H7 (cell line): ENCODE measurements around the gene DCLK2. TPM values are rescaled to one million over a fixed set of nuclear protein-coding genes. Genes with fewer than 3 reads are reported as not detected.

ENCODE experiments used
- DNase-seq: peaks from one replicate; pipeline ENCODE4 v3.0.0; 2012
- H3K27me3 ChIP-seq: 2 replicates; pipeline ENCODE4 v1.6.0; 2011; ENCODE audit warnings: mild to moderate bottlenecking, low read length; ENCODE audit not compliant: control insufficient read depth, insufficient read depth
- H3K36me3 ChIP-seq: replicated peaks from 2 replicates; pipeline ENCODE4 v1.5.1; 2011; ENCODE audit warnings: low read length; ENCODE audit not compliant: control insufficient read depth, insufficient read depth
- H3K4me3 ChIP-seq: 2 replicates; pipeline ENCODE4 v1.5.1; 2011; ENCODE audit warnings: low read depth, mild to moderate bottlenecking, control low read depth, low read length, moderate library complexity; ENCODE audit not compliant: insufficient read depth
- total RNA-seq: library from RNA; depleted of rRNA; stranded (reverse); fragments of >200 nt; shearing (Covaris generic); gene quantifications from 2 replicates; pipeline ENCODE4 v1.2.3, GENCODE V29; 2014

DCLK2 gene
- total RNA-seq, 1 experiment from 2014 or later, result 0.31 TPM

- H3K36me3 ChIP-seq, result no peaks in the 10 kb centered on the region
- no peak overlapping the region for H3K4me3 ChIP-seq
- DNase-seq, result no peak
- H3K27me3 ChIP-seq, result no peaks in the 10 kb centered on the region
Observed at GRCh38 chr4:150250293-150250997, 172.2 kb downstream of the DCLK2 start.

DNA sequence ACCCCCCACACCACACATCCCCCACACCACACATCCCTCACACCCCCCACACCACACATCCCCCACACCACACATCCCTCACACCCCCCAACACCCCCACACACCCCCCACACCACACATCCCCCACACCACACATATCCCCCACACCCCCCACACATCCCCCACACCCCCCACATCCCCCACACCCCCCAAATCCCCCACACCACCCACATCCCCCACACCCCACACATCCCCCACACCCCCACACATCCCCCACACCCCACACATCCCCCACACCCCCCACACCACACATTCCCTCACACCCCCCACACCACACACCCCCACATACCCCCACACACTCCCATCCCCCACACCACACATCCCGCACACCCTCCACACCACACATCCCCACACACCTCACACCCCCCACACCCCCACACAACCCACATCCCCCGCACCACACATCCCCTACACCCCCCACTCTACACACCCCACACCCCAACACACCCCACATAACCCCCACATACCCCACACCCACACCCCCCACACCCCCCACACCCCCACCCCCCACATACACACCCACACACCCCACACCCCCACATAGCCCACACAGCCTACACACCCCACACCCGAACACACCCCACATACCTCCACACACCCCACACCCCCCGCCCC, 172.9 kb downstream of the DCLK2 start:
- H3K36me3 ChIP-seq, result no peaks in the 10 kb centered on the region
- DNase-seq, result peak; percentile 73
- H3K27me3 ChIP-seq, result no peaks in the 10 kb centered on the region
- H3K4me3 ChIP-seq, result no peak overlapping the region

DNA sequence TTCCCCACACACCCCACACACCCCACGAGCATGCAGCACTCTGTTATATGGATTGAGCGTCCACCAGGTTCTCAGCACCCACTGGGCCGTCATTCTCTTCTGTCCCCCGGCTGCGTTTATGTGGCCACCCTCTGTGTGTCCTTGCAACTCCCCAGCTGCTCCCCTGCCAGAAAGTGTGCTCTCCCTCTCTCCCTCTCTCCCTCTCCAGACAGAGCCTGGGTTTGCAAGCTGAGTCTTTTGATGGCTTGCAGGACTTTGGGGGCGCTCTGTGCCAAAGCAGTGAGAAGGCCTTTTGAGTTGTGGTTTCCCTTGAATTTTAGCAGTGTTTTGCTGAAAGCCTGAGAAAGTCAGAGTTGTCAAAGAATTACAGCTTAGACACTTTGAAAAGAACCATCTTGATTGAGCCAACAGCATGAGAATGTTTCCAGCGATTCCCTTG, 173.5 kb downstream of the DCLK2 start:
- peak; percentile 61 for DNase-seq
- Histone ChIP-seq H3K27me3 (no peaks in the 10 kb centered on the region), H3K36me3 (no peaks in the 10 kb centered on the region), H3K4me3 (no peak overlapping the region)

- no peak for DNase-seq
Observed at GRCh38 chr4:150252306-150252705, 174.1 kb downstream of the DCLK2 start.

GRCh38 chr4:150252741-150253140, 174.5 kb downstream of the DCLK2 start:
- no peak overlapping the region for H3K4me3 ChIP-seq
- no peak for DNase-seq
- no peaks in the 10 kb centered on the region for H3K36me3 ChIP-seq
- H3K27me3 ChIP-seq, result no peaks in the 10 kb centered on the region

More at GRCh38 chr4:150252306-150252705, 174.1 kb downstream of the DCLK2 start:
- no peaks in the 10 kb centered on the region for H3K36me3 ChIP-seq
- no peak overlapping the region for H3K4me3 ChIP-seq
- no peaks in the 10 kb centered on the region for H3K27me3 ChIP-seq

GRCh38 chr4:150253416-150253815, 175.2 kb downstream of the DCLK2 start:
- Histone ChIP-seq H3K36me3 (no peaks in the 10 kb centered on the region), H3K4me3 (no peak overlapping the region), H3K27me3 (no peaks in the 10 kb centered on the region)
- no peak for DNase-seq

- Histone ChIP-seq H3K27me3 (no peaks in the 10 kb centered on the region), H3K36me3 (no peaks in the 10 kb centered on the region), H3K4me3 (no peak overlapping the region)
- no peak for DNase-seq
Observed at GRCh38 chr4:150253965-150254630, 175.9 kb downstream of the DCLK2 start.

GRCh38 chr4:150255610-150256224, 177.5 kb downstream of the DCLK2 start:
- H3K4me3 ChIP-seq, result no peak overlapping the region
- no peak for DNase-seq
- H3K27me3 ChIP-seq, result no peaks in the 10 kb centered on the region
- no peaks in the 10 kb centered on the region for H3K36me3 ChIP-seq

- Histone ChIP-seq H3K27me3 (no peaks in the 10 kb centered on the region), H3K4me3 (no peak overlapping the region), H3K36me3 (no peaks in the 10 kb centered on the region)
- peak; percentile 36 for DNase-seq
Observed at GRCh38 chr4:150256225-150256620, 178.0 kb downstream of the DCLK2 start.

DNA sequence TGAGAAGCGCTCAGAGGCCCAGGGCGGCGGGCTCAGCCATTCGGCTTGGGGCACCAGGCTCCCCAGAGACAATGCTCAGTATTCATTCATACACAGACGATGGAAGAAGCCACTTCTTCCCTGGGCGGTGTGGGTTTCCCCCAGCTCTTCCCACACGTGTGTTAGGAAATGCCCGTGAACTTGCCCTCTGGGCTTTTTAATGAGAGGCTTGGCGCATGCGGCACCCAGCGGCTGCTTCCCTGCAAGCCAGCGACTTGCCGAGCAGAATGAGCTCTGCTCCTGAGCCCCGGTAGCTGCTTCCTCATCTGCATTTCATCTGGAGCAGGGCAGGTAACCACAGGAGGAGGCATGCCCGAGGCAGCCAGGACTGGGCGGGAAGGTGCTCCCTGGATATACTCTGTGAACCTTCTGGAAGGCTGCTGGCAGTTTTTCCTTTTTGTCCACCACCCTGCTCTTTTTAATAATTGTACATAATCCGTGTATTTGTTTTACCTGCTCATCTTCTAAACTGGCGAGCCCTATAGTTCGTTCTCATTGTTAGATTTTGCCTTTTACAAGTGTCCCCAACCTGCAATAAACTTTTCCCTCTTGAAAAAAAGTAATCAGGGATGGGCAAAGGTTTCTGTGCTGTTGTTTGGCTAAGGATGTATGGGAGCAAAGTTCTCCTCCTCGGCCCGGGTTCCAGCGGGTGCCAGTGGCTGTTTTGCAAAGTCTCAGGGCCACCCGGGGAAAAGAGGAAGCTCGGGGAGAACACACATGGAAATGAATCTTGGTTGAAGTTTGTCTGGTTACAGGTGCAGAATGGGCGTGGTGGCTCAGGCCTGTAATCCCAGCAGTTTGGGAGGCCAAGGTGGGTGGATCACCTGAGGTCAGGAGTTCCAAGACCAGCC, 178.8 kb downstream of the DCLK2 start:
- no peaks in the 10 kb centered on the region for H3K27me3 ChIP-seq
- H3K4me3 ChIP-seq, result no peak overlapping the region
- H3K36me3 ChIP-seq, result no peaks in the 10 kb centered on the region
- peak; percentile 86 for DNase-seq

DNA sequence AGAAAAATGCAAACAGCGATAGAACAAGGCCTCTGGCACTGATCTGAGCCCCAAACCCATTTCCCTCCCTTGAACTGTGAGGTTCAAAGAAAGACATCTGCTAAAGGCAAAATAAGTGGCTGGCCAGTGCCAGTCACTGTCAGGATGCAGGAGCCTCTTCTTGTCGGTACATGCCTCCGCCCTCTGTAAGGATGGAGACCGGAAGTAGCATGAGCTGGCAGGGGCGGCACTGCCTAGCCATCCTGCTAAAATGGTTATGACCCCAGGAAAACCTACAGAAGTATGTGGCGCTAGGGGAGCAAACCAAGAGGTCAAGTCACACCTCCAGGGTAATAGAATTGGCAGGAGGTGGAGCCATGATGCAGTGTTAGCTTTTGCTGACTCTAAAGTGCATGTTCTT, 180.3 kb downstream of the DCLK2 start:
- H3K27me3 ChIP-seq, result no peaks in the 10 kb centered on the region
- no peak overlapping the region for H3K4me3 ChIP-seq
- no peaks in the 10 kb centered on the region for H3K36me3 ChIP-seq
- DNase-seq, result no peak

DNA sequence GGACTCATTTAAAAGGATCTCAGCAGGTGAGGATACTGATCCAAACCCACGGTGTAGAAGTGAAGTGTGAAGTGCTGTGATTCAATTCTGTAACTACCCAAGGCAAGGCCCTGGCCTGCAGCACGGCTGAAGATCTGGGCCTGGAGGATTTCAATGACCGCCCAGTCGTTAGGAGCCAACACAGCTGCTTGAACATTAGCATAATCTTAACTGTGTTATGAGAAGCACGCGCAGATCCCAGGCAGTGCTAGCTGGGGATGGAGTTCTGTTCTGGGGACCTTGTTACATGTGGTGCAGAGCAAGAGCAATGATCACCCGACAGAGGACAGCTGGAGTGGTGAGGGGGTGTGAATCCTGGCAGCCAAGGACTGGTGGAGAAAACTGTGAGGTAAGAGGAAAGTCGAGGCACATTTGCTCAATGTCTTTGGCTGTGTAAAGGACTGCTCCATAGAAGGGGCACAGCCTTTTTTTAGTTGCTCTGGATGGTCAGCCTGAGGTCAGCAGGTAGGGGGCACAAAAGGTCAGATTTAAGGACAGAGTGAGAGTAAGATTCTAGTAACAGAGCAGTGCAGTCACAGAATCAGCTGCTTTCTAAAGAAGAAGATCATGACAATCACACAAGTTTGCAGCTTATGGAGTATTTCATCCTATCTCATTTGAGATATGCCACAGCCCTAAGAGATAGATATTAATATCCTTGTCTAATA, 181.8 kb downstream of the DCLK2 start:
- H3K4me3 ChIP-seq, result no peak overlapping the region
- no peaks in the 10 kb centered on the region for H3K27me3 ChIP-seq
- H3K36me3 ChIP-seq, result no peaks in the 10 kb centered on the region
- DNase-seq, result no peak

- H3K36me3 ChIP-seq, result no peaks in the 10 kb centered on the region; the same call in 1 of the 2 replicates
- no peak overlapping the region for H3K4me3 ChIP-seq
- no peak for DNase-seq
- no peaks in the 10 kb centered on the region for H3K27me3 ChIP-seq
Observed at GRCh38 chr4:150261571-150261970, 183.3 kb downstream of the DCLK2 start.
